SK-N-SH treated with all-trans-retinoic acid at 6 μM for 48 hours (cell line): ENCODE measurements around the gene GALC.

Source experiments
- ATAC-seq: fragments of 200-7000 bp; cut with Tn5 transposase; 3 replicates; pipeline ENCODE4 v1.9.1; 2020; ENCODE audit warnings: mild to moderate bottlenecking, moderate library complexity
- ARNTL ChIP-seq: fragments of 450-650 bp; formaldehyde crosslinking; IDR thresholded peaks from 2 replicates; pipeline ENCODE4 v1.5.0; 2020; ENCODE audit warnings: low read depth, mild to moderate bottlenecking, moderate library complexity, borderline replicate concordance
- BACH2 ChIP-seq: fragments of 250-450 bp; sonication (Bioruptor Pico); IDR thresholded peaks from 2 replicates; pipeline ENCODE4 v1.9.0; 2021; ENCODE audit warnings: mild to moderate bottlenecking, borderline replicate concordance
- CSDC2 ChIP-seq: fragments of 250-450 bp; sonication (Bioruptor Pico); IDR thresholded peaks from 2 replicates; pipeline ENCODE4 v1.5.0; 2020; ENCODE audit warnings: mild to moderate bottlenecking, moderate library complexity
- GLIS3 ChIP-seq: fragments of 250-450 bp; sonication (Bioruptor Pico); IDR thresholded peaks from 2 replicates; pipeline ENCODE4 v1.5.0; 2020; ENCODE audit warnings: mild to moderate bottlenecking, moderate library complexity
- ISL1 ChIP-seq: fragments of 250-450 bp; sonication (Bioruptor Pico); IDR thresholded peaks from 2 replicates; pipeline ENCODE4 v2.1.2; 2022; ENCODE audit warnings: mild to moderate bottlenecking, moderate library complexity
- PATZ1 ChIP-seq: fragments of 250-450 bp; sonication (Bioruptor Pico); IDR thresholded peaks from 2 replicates; pipeline ENCODE4 v1.8.0; 2020; ENCODE audit warnings: mild to moderate bottlenecking, moderate library complexity, borderline replicate concordance
- PPARA ChIP-seq: fragments of 250-450 bp; sonication (Bioruptor Pico); IDR thresholded peaks from 2 replicates; pipeline ENCODE4 v1.5.0; 2020; ENCODE audit warnings: mild to moderate bottlenecking, borderline replicate concordance
- SNAI2 ChIP-seq: fragments of 250-450 bp; sonication (Bioruptor Pico); IDR thresholded peaks from 2 replicates; pipeline ENCODE4 v1.5.0; 2020; ENCODE audit warnings: mild to moderate bottlenecking, moderate library complexity
- TCF4 ChIP-seq: fragments of 250-450 bp; sonication (Bioruptor Pico); IDR thresholded peaks from 2 replicates; pipeline ENCODE4 v1.8.0; 2021; ENCODE audit warnings: mild to moderate bottlenecking, moderate library complexity, borderline replicate concordance
- TOX ChIP-seq: fragments of 250-450 bp; sonication (Bioruptor Pico); IDR thresholded peaks from 2 replicates; pipeline ENCODE4 v1.8.0; 2021; ENCODE audit warnings: mild to moderate bottlenecking, moderate library complexity, borderline replicate concordance
- ZFP3 ChIP-seq: fragments of 250-450 bp; sonication (Bioruptor Pico); IDR thresholded peaks from 2 replicates; pipeline ENCODE4 v1.5.0; 2020; ENCODE audit warnings: mild to moderate bottlenecking, moderate library complexity
- ZFP30 ChIP-seq: fragments of 450-650 bp; formaldehyde crosslinking; IDR thresholded peaks from 2 replicates; pipeline ENCODE4 v1.5.0; 2022; ENCODE audit warnings: mild to moderate bottlenecking, moderate library complexity
- ZNF565 ChIP-seq: fragments of 450-650 bp; formaldehyde crosslinking; conservative IDR thresholded peaks from 2 replicates; pipeline ENCODE4 v1.5.0; 2020; ENCODE audit warnings: low read depth, mild to moderate bottlenecking, moderate library complexity
- ZNF8 ChIP-seq: fragments of 450-650 bp; formaldehyde crosslinking; IDR thresholded peaks from 2 replicates; pipeline ENCODE4 v1.5.0; 2020; ENCODE audit warnings: mild to moderate bottlenecking, moderate library complexity
- TF ChIP-seq, protein P1 (sequence below): fragments of 250-450 bp; sonication (Bioruptor Pico); IDR thresholded peaks from 2 replicates; pipeline ENCODE4 v1.5.1; 2021; ENCODE audit warnings: mild to moderate bottlenecking, moderate library complexity
- TF ChIP-seq, protein P2 (sequence below): fragments of 250-450 bp; sonication (Bioruptor Pico); IDR thresholded peaks from 2 replicates; pipeline ENCODE4 v1.5.1; 2020; ENCODE audit warnings: low read depth, mild to moderate bottlenecking, moderate library complexity
- TF ChIP-seq, protein P3 (sequence below): fragments of 250-450 bp; sonication (Bioruptor Pico); IDR thresholded peaks from 2 replicates; pipeline ENCODE4 v1.5.0; 2020; ENCODE audit warnings: mild to moderate bottlenecking, moderate library complexity
- TF ChIP-seq, protein P4 (sequence below): fragments of 250-450 bp; sonication (Bioruptor Pico); IDR thresholded peaks from 2 replicates; pipeline ENCODE4 v1.8.0; 2021; ENCODE audit warnings: low read depth, mild to moderate bottlenecking, moderate library complexity, borderline replicate concordance

The GALC gene

GRCh38 chr14:87916886-87917275, 76.1 kb downstream of the GALC start:
- no peak for ATAC-seq
- no peak for TF ChIP-seq PATZ1 (CRISPR knock-in tag)
- TF ChIP-seq, protein P1, sequence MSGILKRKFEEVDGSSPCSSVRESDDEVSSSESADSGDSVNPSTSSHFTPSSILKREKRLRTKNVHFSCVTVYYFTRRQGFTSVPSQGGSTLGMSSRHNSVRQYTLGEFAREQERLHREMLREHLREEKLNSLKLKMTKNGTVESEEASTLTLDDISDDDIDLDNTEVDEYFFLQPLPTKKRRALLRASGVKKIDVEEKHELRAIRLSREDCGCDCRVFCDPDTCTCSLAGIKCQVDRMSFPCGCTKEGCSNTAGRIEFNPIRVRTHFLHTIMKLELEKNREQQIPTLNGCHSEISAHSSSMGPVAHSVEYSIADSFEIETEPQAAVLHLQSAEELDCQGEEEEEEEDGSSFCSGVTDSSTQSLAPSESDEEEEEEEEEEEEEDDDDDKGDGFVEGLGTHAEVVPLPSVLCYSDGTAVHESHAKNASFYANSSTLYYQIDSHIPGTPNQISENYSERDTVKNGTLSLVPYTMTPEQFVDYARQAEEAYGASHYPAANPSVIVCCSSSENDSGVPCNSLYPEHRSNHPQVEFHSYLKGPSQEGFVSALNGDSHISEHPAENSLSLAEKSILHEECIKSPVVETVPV (CRISPR knock-in tag) = no peak
- TF ChIP-seq ZNF8 (CRISPR knock-in tag) = no peak
- TF ChIP-seq, protein P2, sequence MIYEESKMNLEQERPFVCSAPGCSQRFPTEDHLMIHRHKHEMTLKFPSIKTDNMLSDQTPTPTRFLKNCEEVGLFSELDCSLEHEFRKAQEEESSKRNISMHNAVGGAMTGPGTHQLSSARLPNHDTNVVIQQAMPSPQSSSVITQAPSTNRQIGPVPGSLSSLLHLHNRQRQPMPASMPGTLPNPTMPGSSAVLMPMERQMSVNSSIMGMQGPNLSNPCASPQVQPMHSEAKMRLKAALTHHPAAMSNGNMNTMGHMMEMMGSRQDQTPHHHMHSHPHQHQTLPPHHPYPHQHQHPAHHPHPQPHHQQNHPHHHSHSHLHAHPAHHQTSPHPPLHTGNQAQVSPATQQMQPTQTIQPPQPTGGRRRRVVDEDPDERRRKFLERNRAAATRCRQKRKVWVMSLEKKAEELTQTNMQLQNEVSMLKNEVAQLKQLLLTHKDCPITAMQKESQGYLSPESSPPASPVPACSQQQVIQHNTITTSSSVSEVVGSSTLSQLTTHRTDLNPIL = no peak

GRCh38 chr14:87916103-87916885, 76.7 kb downstream of the GALC start:
- TF ChIP-seq, protein P3, sequence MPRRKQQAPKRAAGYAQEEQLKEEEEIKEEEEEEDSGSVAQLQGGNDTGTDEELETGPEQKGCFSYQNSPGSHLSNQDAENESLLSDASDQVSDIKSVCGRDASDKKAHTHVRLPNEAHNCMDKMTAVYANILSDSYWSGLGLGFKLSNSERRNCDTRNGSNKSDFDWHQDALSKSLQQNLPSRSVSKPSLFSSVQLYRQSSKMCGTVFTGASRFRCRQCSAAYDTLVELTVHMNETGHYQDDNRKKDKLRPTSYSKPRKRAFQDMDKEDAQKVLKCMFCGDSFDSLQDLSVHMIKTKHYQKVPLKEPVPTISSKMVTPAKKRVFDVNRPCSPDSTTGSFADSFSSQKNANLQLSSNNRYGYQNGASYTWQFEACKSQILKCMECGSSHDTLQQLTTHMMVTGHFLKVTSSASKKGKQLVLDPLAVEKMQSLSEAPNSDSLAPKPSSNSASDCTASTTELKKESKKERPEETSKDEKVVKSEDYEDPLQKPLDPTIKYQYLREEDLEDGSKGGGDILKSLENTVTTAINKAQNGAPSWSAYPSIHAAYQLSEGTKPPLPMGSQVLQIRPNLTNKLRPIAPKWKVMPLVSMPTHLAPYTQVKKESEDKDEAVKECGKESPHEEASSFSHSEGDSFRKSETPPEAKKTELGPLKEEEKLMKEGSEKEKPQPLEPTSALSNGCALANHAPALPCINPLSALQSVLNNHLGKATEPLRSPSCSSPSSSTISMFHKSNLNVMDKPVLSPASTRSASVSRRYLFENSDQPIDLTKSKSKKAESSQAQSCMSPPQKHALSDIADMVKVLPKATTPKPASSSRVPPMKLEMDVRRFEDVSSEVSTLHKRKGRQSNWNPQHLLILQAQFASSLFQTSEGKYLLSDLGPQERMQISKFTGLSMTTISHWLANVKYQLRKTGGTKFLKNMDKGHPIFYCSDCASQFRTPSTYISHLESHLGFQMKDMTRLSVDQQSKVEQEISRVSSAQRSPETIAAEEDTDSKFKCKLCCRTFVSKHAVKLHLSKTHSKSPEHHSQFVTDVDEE (CRISPR knock-in tag) = no peak
- TF ChIP-seq ZFP3 (CRISPR knock-in tag) (no peak), SNAI2 (CRISPR knock-in tag) (no peak), TOX (no peak), ISL1 (CRISPR knock-in tag) (no peak), BACH2 (CRISPR knock-in tag) (no peak), ZNF565 (CRISPR knock-in tag) (no peak), ZNF8 (CRISPR knock-in tag) (no peak), PPARA (CRISPR knock-in tag) (no peak), TCF4 (CRISPR knock-in tag) (no peak), CSDC2 (no peak), ZFP30 (CRISPR knock-in tag) (no peak), ARNTL (CRISPR knock-in tag) (no peak), GLIS3 (CRISPR knock-in tag) (no peak)
- TF ChIP-seq, protein P2 = no peak
- TF ChIP-seq, protein P1 (CRISPR knock-in tag) = no peak
- TF ChIP-seq, protein P4, sequence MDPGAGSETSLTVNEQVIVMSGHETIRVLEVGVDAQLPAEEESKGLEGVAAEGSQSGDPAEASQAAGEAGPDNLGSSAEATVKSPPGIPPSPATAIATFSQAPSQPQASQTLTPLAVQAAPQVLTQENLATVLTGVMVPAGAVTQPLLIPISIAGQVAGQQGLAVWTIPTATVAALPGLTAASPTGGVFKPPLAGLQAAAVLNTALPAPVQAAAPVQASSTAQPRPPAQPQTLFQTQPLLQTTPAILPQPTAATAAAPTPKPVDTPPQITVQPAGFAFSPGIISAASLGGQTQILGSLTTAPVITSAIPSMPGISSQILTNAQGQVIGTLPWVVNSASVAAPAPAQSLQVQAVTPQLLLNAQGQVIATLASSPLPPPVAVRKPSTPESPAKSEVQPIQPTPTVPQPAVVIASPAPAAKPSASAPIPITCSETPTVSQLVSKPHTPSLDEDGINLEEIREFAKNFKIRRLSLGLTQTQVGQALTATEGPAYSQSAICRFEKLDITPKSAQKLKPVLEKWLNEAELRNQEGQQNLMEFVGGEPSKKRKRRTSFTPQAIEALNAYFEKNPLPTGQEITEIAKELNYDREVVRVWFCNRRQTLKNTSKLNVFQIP (CRISPR knock-in tag) = no peak
- ATAC-seq = no peak
